Right hindlimb (tissue), 1 donor: Measurements from ENCODE around the gene TNFRSF6B.

Experiments used
- DNase-seq: peaks from one replicate; pipeline ENCODE4 v3.0.0-alpha.2; 2018

Gene TNFRSF6B

DNA sequence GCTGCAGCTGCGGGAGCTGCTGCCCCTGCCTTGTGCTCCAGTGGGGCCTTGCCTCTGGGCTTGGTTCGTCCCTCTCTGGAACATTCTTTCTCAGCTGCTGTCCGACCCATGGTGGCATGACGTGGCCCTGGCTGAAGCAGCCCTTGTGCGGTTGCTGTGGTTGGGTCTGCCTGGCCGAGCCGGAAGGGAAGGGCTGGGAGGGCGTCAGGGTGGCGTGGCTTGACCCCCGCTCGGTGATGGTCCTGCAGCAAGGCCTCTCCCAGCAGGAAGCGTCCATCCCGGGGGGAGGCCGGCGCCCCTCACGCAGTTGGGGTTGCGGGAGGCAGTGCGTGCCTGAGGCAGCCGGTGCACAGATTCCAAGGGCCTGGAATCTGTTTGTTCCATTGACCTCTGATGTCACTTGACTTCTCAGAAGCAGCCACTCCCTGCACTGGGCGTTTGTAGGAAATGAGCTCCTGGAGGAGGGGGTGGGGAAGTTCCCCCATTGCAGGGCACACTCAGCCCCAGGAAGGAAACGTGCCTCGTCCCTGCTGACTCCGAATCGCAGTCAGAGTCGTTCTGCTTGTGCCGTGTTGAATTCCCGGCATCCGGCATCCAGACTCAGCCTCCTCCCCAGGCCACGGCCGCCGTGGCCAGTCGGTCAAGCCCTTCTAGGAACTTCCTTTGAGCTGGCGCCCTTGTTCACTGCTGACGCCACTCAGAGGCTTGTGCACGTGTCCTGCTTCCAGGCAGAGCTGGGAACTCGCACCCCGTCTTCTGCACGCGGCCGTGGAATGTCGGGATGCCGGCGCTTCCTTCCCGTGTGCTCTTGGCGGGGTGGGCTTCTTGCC lies 9.7 kb upstream of the TNFRSF6B start:
- DNase-seq = peak; percentile 69

DNA sequence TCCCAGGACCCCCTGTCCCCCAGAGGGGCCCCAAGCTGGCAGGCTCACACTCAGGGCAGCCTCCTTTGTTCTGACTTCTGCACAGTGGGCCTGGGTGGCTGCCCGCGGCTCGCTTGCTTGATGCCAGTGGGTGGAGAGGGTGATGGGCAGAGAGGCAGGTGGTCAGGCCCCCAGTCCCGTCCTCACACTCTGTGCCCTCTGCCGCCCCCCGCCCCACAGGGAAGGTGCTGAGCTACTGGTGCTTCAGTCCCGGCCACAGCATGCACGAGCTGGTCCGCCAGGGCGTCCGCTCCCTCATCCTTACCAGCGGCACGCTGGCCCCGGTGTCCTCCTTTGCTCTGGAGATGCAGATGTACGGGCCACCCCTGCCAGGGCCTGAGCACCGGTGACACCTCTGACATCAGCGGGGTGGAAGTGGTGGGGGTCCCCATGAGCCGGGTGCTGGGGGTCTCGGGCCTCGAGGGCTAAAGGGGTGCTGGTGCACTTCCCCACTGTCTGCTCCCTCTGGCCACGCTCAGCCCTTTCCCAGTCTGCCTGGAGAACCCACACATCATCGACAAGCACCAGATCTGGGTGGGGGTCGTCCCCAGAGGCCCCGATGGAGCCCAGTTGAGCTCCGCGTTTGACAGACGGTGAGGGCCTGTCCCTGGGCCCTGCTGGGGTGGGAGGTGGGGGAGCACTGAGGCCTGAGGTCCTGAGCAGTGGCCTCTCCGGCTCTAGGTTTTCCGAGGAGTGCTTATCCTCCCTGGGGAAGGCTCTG lies 8.9 kb upstream of the TNFRSF6B start:
- DNase-seq = no peak

DNA sequence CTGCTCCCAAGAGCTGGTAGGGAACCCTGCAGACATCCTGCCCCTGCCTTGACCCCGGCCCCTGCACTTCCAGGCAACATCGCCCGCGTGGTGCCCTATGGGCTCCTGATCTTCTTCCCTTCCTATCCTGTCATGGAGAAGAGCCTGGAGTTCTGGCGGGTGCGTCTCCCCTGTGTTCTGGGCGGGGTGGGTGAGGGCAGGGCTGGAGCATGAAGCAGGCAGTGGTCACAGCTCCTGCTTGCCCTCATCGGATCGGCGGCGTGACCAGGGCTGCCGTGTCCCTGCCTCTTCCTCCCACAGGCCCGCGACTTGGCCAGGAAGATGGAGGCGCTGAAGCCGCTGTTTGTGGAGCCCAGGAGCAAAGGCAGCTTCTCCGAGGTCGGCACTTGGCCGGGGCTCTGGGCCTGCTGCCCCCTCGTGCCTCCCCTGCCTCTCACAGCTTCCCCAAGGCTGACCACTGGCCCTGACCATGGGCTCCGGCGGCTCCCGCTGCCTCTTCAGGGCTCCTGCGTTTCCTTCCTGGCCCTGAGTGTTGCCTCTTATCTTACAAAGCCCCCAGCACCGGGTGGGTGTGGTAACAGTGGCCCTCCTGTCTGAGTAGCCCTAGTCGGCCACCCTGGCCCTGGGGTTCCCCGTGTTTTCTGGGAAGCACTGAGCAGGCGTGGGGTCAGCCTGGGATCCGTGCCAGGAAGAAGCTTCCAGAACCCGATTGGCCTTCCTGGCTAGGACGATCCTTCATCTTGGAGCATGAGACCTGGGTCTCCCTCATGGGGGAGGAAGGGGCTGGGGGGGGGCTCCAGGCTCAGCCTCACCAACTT lies 8.0 kb upstream of the TNFRSF6B start:
- peak; percentile 33 for DNase-seq

DNA sequence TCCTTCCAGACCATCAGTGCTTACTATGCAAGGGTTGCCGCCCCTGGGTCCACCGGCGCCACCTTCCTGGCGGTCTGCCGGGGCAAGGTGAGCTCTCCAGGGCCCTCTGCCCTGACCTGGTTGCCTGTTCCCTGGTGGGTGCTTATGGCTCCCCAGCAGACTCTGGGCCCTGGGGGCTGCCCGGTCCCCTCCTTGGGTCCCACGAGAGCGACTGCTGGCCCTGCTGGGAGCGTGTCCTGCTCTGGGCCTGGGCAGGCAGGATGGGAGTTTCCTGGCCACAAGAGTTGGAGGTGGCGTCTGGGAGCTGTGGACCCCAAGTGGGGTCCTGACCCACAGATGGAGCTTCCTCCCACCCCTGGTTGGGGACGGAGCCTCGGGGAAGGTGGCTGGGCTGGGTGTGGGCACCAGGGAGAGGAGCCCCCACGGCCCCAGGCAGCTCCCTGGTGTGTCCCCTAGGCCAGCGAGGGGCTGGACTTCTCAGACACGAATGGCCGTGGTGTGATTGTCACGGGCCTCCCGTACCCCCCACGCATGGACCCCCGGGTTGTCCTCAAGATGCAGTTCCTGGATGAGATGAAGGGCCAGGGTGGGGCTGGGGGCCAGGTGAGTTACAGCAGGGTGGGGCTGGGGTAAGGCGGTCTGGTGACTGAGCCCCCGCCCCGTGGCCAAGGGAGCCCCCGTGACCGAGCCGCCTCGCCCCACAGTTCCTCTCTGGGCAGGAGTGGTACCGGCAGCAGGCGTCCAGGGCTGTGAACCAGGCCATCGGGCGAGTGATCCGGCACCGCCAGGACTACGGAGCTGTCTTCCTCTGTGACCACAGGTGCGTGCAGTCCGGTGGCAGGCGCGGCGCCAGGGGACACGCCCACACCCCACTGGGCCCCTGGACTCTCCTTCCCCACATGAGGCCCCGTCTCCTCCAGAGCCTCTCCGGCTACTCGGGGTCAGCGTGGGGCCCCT lies 7.1 kb upstream of the TNFRSF6B start:
- peak; percentile 27 for DNase-seq

DNA sequence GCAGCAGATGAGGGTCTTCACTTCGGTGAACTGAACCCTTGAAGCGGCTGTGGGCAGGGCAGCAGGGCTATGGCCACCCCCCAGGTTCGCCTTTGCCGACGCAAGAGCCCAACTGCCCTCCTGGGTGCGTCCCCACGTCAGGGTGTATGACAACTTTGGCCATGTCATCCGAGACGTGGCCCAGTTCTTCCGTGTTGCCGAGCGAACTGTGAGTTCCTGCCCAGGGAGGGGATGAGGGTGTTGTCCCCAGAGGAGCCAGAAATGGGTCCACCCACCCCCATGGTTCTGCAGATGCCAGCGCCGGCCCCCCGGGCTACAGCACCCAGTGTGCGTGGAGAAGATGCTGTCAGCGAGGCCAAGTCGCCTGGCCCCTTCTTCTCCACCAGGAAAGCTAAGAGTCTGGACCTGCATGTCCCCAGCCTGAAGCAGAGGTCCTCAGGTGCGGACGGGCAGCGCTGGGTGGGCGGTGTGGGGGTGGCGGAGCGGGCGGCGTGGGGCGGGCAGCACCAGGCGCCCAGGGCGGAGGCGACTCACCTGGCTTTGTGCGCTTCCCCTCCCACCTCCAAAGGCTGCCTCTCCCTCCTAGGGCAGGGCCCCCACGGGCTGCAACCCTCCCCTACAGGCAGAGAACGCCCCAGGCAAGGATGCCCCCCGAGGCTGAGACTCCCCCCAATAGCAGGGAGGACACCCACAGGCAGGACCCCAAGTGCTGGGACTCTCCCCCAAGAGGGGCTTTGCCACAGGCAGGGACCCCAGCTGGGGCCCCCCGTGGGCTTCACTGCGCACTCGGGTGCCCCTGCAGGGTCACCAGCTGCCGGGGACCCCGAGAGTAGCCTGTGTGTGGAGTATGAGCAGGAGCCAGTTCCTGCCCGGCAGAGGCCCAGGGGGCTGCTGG lies 6.2 kb upstream of the TNFRSF6B start:
- DNase-seq = no peak

DNA sequence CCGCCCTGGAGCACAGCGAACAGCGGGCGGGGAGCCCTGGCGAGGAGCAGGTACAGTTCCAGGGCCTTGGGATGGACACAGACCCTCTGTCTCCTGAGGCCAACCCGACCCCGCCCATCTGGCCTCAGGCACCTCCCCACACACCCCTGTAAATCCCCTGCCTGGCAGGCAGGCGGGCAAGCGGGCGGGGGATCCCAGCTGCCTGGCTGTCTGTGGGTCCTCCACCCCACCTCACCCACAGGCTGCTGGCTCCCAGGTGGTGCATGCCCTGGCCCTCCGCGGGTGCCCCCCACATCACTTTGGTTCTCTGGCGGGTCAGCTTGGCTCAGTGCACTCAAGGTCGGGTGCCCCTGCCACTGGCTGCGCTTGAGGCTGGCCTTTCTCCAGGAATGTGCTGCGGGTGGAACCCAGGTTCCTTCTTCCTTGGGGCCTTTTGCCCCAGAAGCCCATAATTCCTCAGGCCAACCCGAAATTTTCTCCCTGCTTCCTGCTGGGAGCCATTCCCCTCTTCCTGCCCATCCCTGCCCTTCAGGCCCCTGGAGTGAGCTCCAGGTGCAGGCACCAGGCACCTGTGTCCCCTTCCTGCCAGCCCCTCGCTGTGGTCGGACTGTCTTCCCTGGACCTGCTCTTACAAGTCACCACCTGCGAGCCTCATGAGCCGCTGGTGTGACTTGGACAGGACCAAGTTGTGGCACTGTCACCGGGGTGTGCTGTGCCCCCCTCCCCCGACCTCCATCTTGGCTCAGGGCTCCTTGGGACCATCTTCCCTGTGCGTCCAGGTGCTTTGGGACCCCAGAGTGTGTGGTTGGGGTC lies 5.3 kb upstream of the TNFRSF6B start:
- no peak for DNase-seq

DNA sequence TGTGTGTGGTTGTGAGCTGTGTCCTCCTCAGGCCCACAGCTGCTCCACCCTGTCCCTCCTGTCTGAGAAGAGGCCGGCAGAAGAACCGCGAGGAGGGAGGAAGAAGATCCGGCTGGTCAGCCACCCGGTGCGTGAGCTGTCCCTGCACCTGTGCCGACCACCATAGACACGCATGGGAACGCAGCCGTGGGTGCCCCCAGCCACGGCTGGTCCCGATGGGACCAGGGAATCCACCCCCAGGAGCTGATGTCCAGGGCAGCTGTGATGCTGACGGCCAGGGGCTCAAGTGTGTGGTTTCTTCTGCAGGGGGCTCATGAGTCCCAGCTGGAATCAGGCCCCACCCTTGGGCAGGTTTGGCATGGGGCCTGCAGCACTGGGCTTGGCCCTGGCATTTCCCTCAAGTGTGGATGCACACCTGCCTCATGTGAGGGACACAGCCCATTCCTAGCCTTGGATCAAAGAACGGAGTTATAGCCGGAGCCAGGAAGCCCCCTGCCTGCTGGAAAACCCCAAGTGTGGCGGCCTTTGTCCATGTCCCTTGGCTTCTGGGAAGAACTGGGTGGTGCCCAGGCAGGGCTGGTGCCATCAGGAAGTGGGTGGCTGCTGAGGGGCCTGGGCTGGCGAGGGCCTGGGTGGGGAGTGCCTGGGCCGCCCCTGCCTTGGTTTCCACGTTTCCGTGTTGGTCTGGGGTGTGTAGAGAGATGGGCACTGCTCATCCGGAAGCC lies 4.6 kb upstream of the TNFRSF6B start:
- DNase-seq = no peak

GRCh38 chr20:63692436-63693082 lies 3.9 kb upstream of the TNFRSF6B start:
- DNase-seq = peak; percentile 36

DNA sequence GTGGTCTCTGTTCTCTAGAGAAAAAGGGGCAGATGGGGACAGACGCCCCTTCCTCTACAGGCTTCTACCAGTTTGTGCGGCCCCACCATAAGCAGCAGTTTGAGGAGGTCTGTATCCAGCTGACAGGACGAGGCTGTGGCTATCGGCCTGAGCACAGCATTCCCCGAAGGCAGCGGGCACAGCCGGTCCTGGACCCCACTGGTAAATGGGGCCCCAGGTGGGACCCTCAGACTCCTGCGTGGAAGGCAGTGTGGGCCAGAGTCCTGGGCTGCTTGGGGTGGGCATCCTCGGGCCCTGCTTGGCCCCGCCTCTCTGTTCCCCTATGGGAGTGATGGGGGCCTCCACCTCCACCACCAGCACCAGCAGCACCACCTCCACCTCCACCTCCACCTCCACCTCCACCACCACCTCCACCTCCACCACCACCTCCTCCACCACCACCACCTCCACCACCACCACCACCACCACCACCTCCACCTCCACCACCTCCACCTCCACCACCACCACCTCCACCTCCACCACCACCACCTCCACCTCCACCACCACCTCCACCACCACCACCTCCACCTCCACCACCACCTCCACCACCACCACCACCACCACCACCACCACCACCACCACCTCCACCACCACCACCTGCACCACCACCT lies 3.2 kb upstream of the TNFRSF6B start:
- peak; percentile 43 for DNase-seq

GRCh38 chr20:63693733-63694583 lies 2.5 kb upstream of the TNFRSF6B start:
- peak; percentile 21 for DNase-seq

DNA sequence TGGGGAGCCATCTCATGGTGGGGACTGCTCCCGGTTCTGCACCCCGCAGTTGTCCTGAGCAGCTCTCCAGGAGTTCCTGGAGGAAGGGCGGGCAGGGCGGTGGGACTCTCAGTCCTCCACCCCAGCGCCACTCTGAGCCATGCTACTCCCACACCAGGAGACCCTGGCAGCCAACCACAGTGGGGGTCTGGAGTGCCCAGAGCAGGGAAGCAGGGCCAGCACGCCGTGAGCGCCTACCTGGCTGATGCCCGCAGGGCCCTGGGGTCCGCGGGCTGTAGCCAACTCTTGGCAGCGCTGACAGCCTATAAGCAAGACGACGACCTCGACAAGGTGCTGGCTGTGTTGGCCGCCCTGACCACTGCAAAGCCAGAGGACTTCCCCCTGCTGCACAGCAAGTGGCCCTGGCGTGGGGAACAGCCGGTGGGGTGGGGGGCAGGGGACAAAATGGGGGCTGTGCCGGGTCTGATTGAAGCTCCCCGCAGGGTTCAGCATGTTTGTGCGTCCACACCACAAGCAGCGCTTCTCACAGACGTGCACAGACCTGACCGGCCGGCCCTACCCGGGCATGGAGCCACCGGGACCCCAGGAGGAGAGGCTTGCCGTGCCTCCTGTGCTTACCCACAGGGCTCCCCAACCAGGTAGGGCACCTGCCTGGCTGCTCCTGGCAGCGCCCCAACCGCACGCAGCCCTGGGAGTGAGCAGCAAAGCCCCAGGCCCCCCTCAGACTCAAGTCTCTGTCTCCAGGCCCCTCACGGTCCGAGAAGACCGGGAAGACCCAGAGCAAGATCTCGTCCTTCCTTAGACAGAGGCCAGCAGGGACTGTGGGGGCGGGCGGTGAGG lies 1.6 kb upstream of the TNFRSF6B start:
- peak; percentile 25 for DNase-seq

DNA sequence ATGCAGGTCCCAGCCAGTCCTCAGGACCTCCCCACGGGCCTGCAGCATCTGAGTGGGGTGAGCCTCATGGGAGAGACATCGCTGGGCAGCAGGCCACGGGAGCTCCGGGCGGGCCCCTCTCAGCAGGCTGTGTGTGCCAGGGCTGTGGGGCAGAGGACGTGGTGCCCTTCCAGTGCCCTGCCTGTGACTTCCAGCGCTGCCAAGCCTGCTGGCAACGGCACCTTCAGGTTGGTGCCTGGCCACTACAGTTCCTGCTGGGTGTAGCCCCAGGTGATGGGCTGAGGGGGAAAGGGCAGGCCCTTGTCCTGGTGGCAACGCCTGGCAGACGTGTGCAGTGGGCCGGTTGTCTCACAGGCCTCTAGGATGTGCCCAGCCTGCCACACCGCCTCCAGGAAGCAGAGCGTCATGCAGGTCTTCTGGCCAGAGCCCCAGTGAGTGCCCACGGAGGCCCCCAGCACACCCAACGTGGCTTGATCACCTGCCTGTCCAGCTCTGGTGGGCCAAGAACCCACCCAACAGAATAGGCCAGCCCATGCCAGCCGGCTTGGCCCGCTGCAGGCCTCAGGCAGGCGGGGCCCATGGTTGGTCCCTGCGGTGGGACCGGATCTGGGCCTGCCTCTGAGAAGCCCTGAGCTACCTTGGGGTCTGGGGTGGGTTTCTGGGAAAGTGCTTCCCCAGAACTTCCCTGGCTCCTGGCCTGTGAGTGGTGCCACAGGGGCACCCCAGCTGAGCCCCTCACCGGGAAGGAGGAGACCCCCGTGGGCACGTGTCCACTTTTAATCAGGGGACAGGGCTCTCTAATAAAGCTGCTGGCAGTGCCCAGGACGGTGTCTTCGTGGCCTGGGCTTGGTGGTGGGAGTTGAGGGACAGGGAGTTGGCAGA lies 787 bp upstream of the TNFRSF6B start:
- DNase-seq = peak; percentile 24

DNA sequence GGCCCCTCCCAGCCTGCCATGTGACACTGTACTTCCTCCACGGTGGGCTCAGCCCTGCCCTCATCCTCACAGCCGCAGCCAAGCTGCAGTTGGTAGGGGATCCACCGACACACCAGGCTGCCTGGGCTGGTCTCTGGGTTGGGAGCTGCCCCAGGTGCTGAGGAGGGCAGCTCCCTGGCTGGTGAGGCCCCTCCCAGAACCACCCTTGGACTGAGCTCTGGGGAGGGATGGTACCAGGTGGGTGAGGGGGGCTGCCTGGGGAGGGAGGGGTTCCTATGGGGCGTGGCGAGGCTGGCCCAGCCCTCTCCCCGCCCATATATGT lies 185 bp upstream of the TNFRSF6B start:
- peak; percentile 45 for DNase-seq

GRCh38 chr20:63697357-63697867 lies 960 bp downstream of the TNFRSF6B start:
- DNase-seq = peak; percentile 57

DNA sequence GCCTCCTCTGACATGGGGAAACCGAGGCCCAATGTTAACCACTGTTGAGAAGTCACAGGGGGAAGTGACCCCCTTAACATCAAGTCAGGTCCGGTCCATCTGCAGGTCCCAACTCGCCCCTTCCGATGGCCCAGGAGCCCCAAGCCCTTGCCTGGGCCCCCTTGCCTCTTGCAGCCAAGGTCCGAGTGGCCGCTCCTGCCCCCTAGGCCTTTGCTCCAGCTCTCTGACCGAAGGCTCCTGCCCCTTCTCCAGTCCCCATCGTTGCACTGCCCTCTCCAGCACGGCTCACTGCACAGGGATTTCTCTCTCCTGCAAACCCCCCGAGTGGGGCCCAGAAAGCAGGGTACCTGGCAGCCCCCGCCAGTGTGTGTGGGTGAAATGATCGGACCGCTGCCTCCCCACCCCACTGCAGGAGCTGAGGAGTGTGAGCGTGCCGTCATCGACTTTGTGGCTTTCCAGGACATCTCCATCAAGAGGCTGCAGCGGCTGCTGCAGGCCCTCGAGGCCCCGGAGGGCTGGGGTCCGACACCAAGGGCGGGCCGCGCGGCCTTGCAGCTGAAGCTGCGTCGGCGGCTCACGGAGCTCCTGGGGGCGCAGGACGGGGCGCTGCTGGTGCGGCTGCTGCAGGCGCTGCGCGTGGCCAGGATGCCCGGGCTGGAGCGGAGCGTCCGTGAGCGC lies 1.6 kb downstream of the TNFRSF6B start:
- DNase-seq = peak; percentile 28
